HEK293 (cell line): ENCODE results near the gene MISP.

Experiments
- CTCF ChIA-PET: fragments of 350-600 bp; formaldehyde crosslinking; extraction: SDS; loops from one replicate; lab custom pipeline; 2021; ENCODE audit warnings: antibody characterized with exemption; lab: Yijun Ruan, JAX
- POLR2A ChIA-PET: fragments of 300-600 bp; formaldehyde crosslinking; extraction: SDS; loops from one replicate; lab custom pipeline; 2020; ENCODE audit warnings: antibody characterized with exemption, inconsistent platforms; lab: Yijun Ruan, JAX
- H3K27ac ChIP-seq: fragments of 200-500 bp; sonication (Bioruptor generic); 2 replicates; pipeline ENCODE4 v1.5.1; 2014; ENCODE audit warnings: low read depth, low read length, control low read depth, inconsistent platforms; ENCODE audit errors: extremely low read depth
- H3K36me3 ChIP-seq, 2 experiments: fragments of 200-500 bp in 1 of 2; sonication (Bioruptor generic) in 1 of 2; 1 replicate in 1 of 2; 2 replicates in 1 of 2; pipeline ENCODE4 v1.5.1; 2014 to 2017; ENCODE audit warnings: inconsistent platforms in 2 of 2, low read length in 2 of 2; ENCODE audit not compliant: control insufficient read depth in 2 of 2, insufficient read depth in 1 of 2
- H3K4me1 ChIP-seq: fragments of 200-500 bp; sonication (Bioruptor generic); 2 replicates; pipeline ENCODE4 v1.5.1; 2014; ENCODE audit warnings: mild to moderate bottlenecking, low read length, inconsistent platforms; ENCODE audit not compliant: control insufficient read depth, insufficient read depth
- H3K4me3 ChIP-seq: 2 replicates; pipeline ENCODE4 v1.5.1; 2011; ENCODE audit warnings: low read depth, mild to moderate bottlenecking, control low read depth, low read length, moderate library complexity
- H3K9me3 ChIP-seq: fragments of 200-500 bp; sonication (Bioruptor generic); 2 replicates; pipeline ENCODE4 v1.5.1; 2014; ENCODE audit warnings: low read depth, low read length, inconsistent platforms; ENCODE audit not compliant: control insufficient read depth, insufficient read depth
- HOXA7 ChIP-seq: sonication (generic); formaldehyde crosslinking; IDR thresholded peaks from 2 replicates; pipeline ENCODE4 v1.8.1; 2022; ENCODE audit warnings: missing genetic modification reagents, borderline replicate concordance
- PBX3 ChIP-seq: sonication (generic); formaldehyde crosslinking; IDR thresholded peaks from 2 replicates; pipeline ENCODE4 v1.8.1; 2022; ENCODE audit warnings: mild to moderate bottlenecking, moderate library complexity, missing genetic modification reagents
- PRDM10 ChIP-seq: fragments of 450-650 bp; formaldehyde crosslinking; IDR thresholded peaks from 2 replicates; pipeline ENCODE4 v1.5.1; 2016; ENCODE audit warnings: missing biosample characterization, missing genetic modification characterization
- REPIN1 ChIP-seq: fragments of 450-650 bp; formaldehyde crosslinking; IDR thresholded peaks from 2 replicates; pipeline ENCODE4 v1.5.1; 2017; ENCODE audit warnings: missing biosample characterization, missing genetic modification characterization, low read depth
- SP7 ChIP-seq: fragments of 450-650 bp; formaldehyde crosslinking; IDR thresholded peaks from 2 replicates; pipeline ENCODE4 v1.5.1; 2016; ENCODE audit warnings: missing biosample characterization, missing genetic modification characterization
- ZBTB11 ChIP-seq: fragments of 450-650 bp; formaldehyde crosslinking; conservative IDR thresholded peaks from 2 replicates; pipeline ENCODE4 v1.5.1; 2016; ENCODE audit warnings: low read depth, missing biosample characterization, missing genetic modification characterization
- ZBTB49 ChIP-seq: fragments of 450-650 bp; formaldehyde crosslinking; IDR thresholded peaks from 2 replicates; pipeline ENCODE4 v1.5.1; 2016; ENCODE audit warnings: missing biosample characterization, missing genetic modification characterization, low read depth
- ZBTB8A ChIP-seq: fragments of 450-650 bp; formaldehyde crosslinking; IDR thresholded peaks from 2 replicates; pipeline ENCODE4 v1.5.1; 2016; ENCODE audit warnings: missing biosample characterization, missing genetic modification characterization
- ZNF350 ChIP-seq: fragments of 450-650 bp; formaldehyde crosslinking; IDR thresholded peaks from 2 replicates; pipeline ENCODE4 v1.5.0; 2017; ENCODE audit warnings: missing biosample characterization, mild to moderate bottlenecking, missing genetic modification characterization
- ZNF473 ChIP-seq: fragments of 450-650 bp; formaldehyde crosslinking; IDR thresholded peaks from 2 replicates; pipeline ENCODE4 v1.5.1; 2017; ENCODE audit warnings: missing biosample characterization, missing genetic modification characterization
- ZNF843 ChIP-seq: fragments of 450-650 bp; formaldehyde crosslinking; IDR thresholded peaks from 2 replicates; pipeline ENCODE4 v1.5.1; 2016; ENCODE audit warnings: missing biosample characterization, missing genetic modification characterization
- TF ChIP-seq, protein P1 (sequence below): fragments of 450-650 bp; formaldehyde crosslinking; IDR thresholded peaks from 2 replicates; pipeline ENCODE4 v1.5.1; 2016; ENCODE audit warnings: missing biosample characterization, missing genetic modification characterization

Gene MISP

GRCh38 chr19:808423-808775, 57.5 kb downstream of the MISP start:
- no peaks in the 10 kb centered on the region for H3K9me3 ChIP-seq
- no peak overlapping the region for H3K27ac ChIP-seq
- ChIA-PET POLR2A (no interaction called here), CTCF (interaction anchor here (0.6 to 2.2 kb wide), 2 partner anchors 9 to 37 kb away, joined by 3 to 5 read pairs; no protein-coding TSS in a partner anchor)
- no peaks in the 10 kb centered on the region for H3K4me1 ChIP-seq
- TF ChIP-seq PBX3 (CRISPR knock-in tag) (no peak), REPIN1 (no peak), ZBTB11 (tag by site-specific recombination) (no peak), ZNF843 (no peak), HOXA7 (CRISPR knock-in tag) (no peak), ZBTB49 (tag by site-specific recombination) (no peak), ZNF473 (tag by site-specific recombination) (no peak), PRDM10 (tag by site-specific recombination) (no peak), SP7 (tag by site-specific recombination) (no peak), ZNF350 (no peak), ZBTB8A (tag by site-specific recombination) (no peak)
- TF ChIP-seq, protein P1, sequence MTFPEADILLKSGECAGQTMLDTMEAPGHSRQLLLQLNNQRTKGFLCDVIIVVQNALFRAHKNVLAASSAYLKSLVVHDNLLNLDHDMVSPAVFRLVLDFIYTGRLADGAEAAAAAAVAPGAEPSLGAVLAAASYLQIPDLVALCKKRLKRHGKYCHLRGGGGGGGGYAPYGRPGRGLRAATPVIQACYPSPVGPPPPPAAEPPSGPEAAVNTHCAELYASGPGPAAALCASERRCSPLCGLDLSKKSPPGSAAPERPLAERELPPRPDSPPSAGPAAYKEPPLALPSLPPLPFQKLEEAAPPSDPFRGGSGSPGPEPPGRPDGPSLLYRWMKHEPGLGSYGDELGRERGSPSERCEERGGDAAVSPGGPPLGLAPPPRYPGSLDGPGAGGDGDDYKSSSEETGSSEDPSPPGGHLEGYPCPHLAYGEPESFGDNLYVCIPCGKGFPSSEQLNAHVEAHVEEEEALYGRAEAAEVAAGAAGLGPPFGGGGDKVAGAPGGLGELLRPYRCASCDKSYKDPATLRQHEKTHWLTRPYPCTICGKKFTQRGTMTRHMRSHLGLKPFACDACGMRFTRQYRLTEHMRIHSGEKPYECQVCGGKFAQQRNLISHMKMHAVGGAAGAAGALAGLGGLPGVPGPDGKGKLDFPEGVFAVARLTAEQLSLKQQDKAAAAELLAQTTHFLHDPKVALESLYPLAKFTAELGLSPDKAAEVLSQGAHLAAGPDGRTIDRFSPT (tag by site-specific recombination) = no peak
- TF ChIP-seq, all 188 proteins: peak for 0
- Histone ChIP-seq H3K36me3 (peaks cover 25 to 94% of the 10 kb centered on the region in 2 experiments; a peak in 2 of 3 replicates), H3K4me3 (no peak overlapping the region)
